IPS DF 19.7 (cell line): ENCODE data around the gene CACNA1I.

Experiments
- DNase-seq: peaks from one replicate; pipeline ENCODE4 v3.0.0-alpha.2; 2013; ENCODE audit warnings: low read depth, low spot score

The CACNA1I gene

DNA sequence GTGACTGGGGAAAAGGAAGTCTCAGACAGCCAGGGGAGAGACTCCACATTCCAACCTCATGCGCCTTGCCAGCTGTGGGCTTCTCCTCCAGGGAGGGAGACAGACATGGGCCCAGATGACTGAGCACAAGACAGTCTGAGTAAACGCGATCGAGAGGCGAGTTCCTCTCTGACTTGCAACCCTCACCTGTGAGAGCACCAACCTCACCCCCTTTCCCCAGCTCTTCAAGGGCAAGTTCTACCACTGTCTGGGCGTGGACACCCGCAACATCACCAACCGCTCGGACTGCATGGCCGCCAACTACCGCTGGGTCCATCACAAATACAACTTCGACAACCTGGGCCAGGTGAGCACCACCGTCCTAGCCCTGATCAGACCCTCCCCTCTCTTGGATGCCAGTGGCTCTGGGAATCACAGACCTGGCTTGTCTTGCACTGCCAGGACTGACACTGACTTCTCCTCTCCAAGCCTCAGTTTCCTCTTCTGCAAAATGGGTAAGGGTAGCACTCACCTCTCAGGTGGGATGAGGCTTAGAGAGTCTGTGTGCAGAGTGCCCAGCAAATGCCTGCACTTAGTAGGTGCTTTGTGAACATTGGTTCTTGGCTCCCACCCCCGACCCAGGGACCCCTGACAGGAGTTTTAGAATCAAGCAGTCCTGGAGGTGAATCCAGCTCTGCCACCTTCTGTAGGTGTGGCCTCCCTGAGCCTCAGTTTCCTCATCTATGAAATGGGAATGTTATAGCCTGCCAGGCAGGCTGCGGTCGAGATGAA, 95.3 kb downstream of the CACNA1I start:
- no peak for DNase-seq

- no peak for DNase-seq
These were observed 95.9 kb downstream of the CACNA1I start for GRCh38 chr22:39666495-39666894.

DNA sequence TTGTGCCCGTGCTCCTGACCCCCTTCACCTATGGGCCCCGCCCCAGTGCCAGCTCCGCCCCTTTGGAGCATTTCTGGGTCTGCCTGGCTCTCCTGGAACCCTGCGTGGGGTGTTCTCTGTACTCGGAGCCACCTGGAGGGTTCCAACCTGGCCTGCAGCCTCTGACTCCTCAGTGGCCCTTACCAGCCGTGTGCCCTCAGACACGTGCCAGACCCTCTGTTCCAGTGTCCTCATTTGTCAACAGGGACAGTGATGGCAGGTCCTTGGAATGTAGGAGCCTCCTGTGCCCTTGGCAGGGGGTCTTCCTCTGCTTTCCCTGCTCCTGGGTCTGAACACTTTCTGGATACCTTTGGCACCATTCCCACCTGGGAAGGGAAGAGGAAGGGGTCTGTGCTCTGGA, 96.4 kb downstream of the CACNA1I start:
- no peak for DNase-seq

DNA sequence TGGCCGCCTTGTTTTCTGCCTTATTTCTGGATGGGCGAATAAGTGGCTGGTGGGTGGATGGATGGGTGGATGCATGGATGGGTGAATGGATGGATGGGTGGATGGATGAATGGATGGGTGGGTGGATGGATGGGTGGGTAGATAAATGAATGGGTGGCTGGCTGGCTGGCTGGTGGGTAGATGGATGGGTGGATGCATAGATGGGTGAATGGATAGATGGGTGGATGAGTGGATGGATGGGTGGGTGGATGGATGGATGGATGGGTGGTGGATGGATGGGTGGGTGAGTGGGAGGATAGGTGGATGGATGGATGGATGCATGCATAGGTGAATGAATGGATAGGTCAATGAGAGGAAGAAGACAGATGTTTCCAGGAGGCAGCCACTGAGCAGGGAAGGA, 98.9 kb downstream of the CACNA1I start:
- no peak for DNase-seq

GRCh38 chr22:39671936-39672335, 101.4 kb downstream of the CACNA1I start:
- no peak for DNase-seq

DNA sequence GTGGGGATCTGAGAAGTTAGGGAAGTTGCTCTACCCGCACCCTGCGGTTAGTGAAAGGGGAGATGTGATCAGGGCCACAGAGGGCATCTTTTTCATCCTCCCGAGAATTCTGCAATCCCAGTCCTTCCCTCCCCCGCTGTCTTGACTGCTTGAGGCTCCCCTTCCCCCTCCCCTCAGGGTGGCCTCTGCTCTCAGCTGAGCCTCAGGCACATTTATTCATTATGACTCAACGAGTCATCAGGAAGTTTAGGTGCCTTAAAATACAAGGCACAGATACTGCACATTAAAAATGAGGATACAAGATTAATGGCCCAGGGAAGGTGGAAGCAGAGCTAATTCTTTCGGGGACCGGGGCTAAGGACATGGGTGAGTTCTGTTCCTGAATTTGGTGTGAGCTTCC, 104.0 kb downstream of the CACNA1I start:
- no peak for DNase-seq

DNA sequence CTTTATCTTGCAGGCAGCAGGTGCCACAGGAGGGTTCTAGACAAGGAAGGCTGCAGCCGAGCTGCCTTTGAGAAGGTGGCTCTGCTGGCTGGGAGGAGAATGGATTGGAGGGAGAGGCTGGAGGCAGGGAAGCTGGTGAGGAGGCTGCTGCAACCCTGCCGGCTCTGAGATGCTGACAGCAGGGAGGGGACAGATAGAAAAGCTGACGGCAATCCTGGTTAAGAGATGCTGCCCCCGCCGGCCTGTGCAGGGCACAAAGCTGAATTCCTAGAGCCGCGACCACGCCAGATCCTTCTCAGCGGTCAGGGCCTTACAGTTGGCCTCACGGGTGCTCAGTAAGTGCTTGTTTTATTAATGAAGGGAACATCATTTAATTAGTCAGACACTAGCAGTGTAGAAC, 105.4 kb downstream of the CACNA1I start:
- no peak for DNase-seq

DNA sequence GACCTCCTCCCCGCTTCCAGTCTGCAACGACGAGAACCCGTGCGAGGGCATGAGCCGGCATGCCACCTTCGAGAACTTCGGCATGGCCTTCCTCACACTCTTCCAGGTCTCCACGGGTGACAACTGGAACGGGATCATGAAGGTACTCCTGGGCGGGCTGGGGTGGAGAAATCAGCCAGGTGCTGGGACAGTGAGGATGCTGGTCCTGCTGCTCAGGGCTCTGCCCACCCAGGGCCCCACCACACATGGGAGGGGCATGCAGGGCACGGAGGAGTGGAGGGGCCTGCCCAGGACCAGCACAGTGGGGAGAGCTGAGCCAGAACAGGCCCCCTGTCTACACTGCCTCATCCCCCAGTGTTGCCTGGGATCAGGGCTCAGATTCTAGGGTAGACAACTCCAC, 107.4 kb downstream of the CACNA1I start:
- DNase-seq = no peak

GRCh38 chr22:39678862-39679490, 108.4 kb downstream of the CACNA1I start:
- no peak for DNase-seq

- DNase-seq = no peak
These were observed 109.1 kb downstream of the CACNA1I start for GRCh38 chr22:39679652-39680051.

- DNase-seq = no peak
These were observed 109.9 kb downstream of the CACNA1I start for GRCh38 chr22:39680486-39680885.

- DNase-seq = no peak
These were observed 110.7 kb downstream of the CACNA1I start for GRCh38 chr22:39681038-39681861.

DNA sequence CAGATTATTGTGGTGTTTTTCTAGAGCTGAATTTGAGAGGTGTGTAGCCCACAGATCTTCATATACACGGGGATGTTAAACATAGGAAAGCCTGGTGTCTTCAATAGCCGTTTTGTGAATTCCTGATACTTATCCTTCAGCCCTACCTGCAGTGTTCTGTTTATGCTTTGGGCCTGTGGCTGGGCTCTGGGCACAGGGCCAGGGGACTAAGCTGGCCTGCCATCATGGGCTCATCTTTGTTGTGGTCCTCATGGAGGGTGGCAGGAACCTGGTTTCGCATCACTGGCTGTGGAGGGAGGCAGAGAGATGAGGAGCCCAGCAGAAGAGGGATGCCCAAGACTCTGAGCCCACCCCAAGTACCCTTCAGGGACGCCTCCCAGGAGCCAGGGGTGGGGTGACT, 112.4 kb downstream of the CACNA1I start:
- DNase-seq = no peak

- DNase-seq = no peak
These were observed 113.1 kb downstream of the CACNA1I start for GRCh38 chr22:39683639-39684038.

GRCh38 chr22:39684702-39685281, 114.2 kb downstream of the CACNA1I start:
- DNase-seq = no peak

DNA sequence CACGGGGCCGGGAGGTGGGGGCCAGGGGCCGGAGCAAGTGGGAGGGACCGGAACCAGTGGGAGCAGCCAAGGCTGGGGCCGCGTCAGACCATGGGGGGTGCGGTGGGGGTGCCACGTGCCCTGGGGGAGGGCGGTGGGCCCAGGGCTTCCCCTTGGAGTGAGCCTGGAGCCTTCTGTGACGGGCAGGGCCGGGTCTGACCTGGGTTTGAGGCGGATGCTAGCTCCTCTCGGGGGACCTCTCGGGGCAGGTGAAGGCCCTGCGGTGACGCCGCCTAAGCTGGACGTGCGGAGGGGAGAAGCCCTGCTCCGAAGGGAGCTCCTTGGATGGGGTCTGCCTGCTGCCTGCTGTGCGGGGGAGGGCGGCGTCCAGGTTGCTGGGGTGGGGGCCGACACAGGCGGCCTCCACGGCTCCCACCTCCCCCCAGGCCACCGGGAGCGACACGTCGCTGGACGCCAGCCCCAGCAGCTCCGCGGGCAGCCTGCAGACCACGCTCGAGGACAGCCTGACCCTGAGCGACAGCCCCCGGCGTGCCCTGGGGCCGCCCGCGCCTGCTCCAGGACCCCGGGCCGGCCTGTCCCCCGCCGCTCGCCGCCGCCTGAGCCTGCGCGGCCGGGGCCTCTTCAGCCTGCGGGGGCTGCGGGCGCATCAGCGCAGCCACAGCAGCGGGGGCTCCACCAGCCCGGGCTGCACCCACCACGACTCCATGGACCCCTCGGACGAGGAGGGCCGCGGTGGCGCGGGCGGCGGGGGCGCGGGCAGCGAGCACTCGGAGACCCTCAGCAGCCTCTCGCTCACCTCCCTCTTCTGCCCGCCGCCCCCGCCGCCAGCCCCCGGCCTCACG, 115.0 kb downstream of the CACNA1I start:
- no peak for DNase-seq

DNA sequence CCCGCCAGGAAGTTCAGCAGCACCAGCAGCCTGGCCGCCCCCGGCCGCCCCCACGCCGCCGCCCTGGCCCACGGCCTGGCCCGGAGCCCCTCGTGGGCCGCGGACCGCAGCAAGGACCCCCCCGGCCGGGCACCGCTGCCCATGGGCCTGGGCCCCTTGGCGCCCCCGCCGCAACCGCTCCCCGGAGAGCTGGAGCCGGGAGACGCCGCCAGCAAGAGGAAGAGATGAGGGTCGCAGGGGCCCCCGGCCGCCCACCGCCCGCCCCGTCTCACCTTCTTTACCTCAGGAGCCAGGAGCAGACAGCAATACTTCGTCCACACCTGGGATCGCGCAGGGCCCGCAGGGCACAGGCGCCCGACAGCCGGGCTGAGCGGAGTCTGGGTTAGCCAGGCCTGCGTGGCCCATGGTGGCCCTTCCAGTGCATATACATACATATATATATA, 115.6 kb downstream of the CACNA1I start:
- DNase-seq = no peak

DNA sequence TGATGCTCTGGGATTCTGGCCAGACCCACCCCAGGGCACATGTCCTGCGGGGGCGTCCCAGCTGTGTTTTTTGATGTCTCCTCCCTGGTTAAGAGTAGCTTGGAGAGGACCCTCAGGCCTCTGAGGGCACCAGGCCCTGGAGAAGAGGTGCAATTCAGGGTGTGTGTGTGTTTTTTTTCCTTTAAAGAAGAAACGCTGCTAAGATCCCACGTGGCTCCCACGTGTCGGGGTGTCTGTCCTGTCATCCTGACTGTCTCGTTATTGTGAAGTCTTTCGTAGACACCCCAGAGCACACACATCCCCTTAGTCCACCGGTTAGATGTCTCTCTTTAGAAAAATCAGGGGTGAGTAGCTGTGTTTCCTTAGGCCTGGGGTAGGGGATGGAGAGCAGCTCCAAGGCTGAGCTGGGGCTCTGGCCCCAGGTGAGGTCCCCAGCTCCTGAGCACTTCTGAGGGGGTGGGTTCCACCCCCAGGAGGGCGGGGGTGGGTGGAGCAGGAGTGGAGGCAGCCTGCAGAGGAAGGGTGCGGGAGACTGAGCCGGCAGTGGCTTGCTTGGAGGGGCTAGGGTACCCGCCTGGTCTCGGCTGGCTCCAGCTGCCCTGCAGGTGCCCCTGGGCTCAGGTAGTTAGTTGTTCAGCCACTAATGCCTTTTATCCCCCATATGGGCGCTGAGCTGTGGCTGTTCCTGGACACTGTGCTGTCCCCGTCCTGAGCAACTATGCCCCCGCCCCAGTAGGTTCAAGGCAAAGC, 116.4 kb downstream of the CACNA1I start:
- DNase-seq = no peak

DNA sequence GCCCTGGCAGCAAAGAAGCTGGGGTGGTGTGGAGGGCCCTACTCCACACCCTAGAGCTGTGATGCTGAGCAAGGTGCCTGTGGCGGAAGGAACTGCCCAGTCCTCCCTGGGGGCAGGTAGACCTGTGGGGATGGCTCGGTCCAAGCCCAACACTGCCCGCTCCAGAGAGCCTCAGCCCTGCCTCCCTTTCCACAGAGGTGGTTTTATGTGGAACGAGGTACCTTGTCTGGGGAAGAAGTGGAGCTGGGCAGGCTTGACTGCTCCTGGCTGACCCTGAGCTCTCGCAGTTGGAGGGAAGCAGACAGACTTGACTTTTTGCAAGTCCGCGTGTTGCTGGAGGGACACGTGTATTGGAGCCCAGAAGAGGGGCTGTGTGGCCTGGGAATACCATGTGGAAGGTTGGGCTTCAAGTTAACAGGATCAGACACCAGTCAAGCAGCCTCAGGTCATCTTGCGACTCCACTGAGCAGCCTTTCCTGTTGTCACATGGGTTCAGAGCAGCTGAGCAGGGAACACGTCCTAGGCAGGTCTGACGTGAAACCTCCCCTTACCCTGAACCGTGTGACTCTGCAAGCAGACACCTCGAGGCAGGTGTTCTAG, 117.7 kb downstream of the CACNA1I start:
- DNase-seq = no peak

DNA sequence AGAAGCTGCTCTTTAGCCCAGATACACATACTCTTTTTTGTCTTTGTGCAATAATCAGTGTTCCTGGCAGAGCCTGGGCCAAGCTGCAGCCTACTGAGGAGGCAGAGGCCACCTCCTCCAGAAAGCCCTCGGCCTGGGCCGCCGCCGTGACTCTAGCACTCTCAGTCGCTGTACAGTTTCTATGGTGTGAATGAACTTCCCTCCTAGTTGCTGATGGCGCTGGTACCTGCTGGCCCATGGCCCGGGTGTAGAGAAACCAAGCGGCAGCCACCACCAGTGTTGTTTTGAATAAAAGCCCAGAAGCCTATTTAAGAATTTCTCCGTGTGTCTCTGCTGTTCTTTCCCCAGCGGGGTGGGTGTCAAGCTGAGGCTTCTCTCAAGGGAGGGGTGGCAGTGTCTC, 118.9 kb downstream of the CACNA1I start:
- no peak for DNase-seq
